Measurements from ENCODE around the gene NFE2L1. TPM values are rescaled to one million over a fixed set of nuclear protein-coding genes. Genes with fewer than 3 reads are reported as not detected.

The NFE2L1 gene
- polyA plus RNA-seq, 1 of the 3 experiments (the other 2 are of a cell fraction), result 159 TPM

GRCh38 chr17:48064638-48065037 lies 16.5 kb downstream of the NFE2L1 start:
- Histone ChIP-seq H3F3A (replicated peaks; ENCODE audit: insufficient read depth) (peaks cover 59% of the 10 kb centered on the region), H3K36me3 (replicated peaks in 1 of 2; ENCODE audit: control insufficient read depth in 1 of 2, insufficient read depth in 2 of 2, low read length in 1 of 2) (peaks cover 73 to 79% of the 10 kb centered on the region in 2 experiments), H3K4me3 (ENCODE audit: low read depth in 2 of 2, low read length in 1 of 2) (no peak overlapping the region), H3K79me2 (ENCODE audit: insufficient read depth) (peaks cover 48% of the 10 kb centered on the region), H3K9ac (no peak overlapping the region), H2AFZ (ENCODE audit: low read depth) (no peak overlapping the region), H3K4me1 (ENCODE audit: control insufficient read depth in 1 of 2, insufficient read depth in 2 of 2, low read depth in 1 of 2, low read length in 1 of 2) (peaks cover 0 to 2% of the 10 kb centered on the region in 2 experiments; a peak in 2 of 4 replicates), H3K9me2 (no peaks in the 10 kb centered on the region), H3K27ac (ENCODE audit: low read depth in 2 of 2, low read length in 1 of 2) (no peak overlapping the region), H3K9me3 (no peaks in the 10 kb centered on the region), H4K20me1 (ENCODE audit: insufficient read depth) (peaks cover 17% of the 10 kb centered on the region; the same call in 1 of the 2 replicates), H3K4me2 (no peak overlapping the region), H3K27me3 (ENCODE audit: insufficient read depth) (no peaks in the 10 kb centered on the region)
- CTCF ChIA-PET, result interaction anchor here (0.7 to 44.3 kb wide), 5 partner anchors 15 to 553 kb away, joined by 4 to 1200 read pairs (median 4); partner anchors contain the start of gene COPZ2
- TF ChIP-seq RFX5 (IDR thresholded peaks at IDR 0.05; ENCODE audit: low read length) (no peak), YY1 (IDR thresholded peaks at IDR 0.05; ENCODE audit: low read depth) (no peak), ELF1 (IDR thresholded peaks at IDR 0.05) (no peak), USF2 (IDR thresholded peaks at IDR 0.05; ENCODE audit: borderline replicate concordance, low read depth, low read length) (no peak), GABPA (IDR thresholded peaks at IDR 0.05; ENCODE audit: low read depth) (no peak), MEF2A (IDR thresholded peaks at IDR 0.05; ENCODE audit: borderline replicate concordance, low read depth) (no peak), POLR2AphosphoS5 (IDR thresholded peaks at IDR 0.05; ENCODE audit: low read depth, low read length) (no peak), GATA2 (CRISPR knock-in tag; IDR thresholded peaks at IDR 0.05) (no peak), MXI1 (IDR thresholded peaks at IDR 0.05; ENCODE audit: low read depth, low read length) (no peak), TAF1 (IDR thresholded peaks at IDR 0.05; ENCODE audit: borderline replicate concordance, low read depth, low read length) (no peak), FOSL2 (IDR thresholded peaks at IDR 0.05; ENCODE audit: borderline replicate concordance, low read depth) (no peak), TCF12 (IDR thresholded peaks at IDR 0.05) (no peak), EZH2phosphoT487 (IDR thresholded peaks at IDR 0.05; ENCODE audit: borderline replicate concordance, low read depth) (no peak), CTCF (IDR thresholded peaks at IDR 0.05) (no peak), JUND (IDR thresholded peaks at IDR 0.05) (no peak), CHD2 (IDR thresholded peaks at IDR 0.05; ENCODE audit: low read length, partially characterized antibody) (no peak), RXRA (IDR thresholded peaks at IDR 0.05; ENCODE audit: borderline replicate concordance, low read depth) (no peak), USF1 (IDR thresholded peaks at IDR 0.05; ENCODE audit: borderline replicate concordance, low read depth) (no peak)
- TF ChIP-seq, protein P1, sequence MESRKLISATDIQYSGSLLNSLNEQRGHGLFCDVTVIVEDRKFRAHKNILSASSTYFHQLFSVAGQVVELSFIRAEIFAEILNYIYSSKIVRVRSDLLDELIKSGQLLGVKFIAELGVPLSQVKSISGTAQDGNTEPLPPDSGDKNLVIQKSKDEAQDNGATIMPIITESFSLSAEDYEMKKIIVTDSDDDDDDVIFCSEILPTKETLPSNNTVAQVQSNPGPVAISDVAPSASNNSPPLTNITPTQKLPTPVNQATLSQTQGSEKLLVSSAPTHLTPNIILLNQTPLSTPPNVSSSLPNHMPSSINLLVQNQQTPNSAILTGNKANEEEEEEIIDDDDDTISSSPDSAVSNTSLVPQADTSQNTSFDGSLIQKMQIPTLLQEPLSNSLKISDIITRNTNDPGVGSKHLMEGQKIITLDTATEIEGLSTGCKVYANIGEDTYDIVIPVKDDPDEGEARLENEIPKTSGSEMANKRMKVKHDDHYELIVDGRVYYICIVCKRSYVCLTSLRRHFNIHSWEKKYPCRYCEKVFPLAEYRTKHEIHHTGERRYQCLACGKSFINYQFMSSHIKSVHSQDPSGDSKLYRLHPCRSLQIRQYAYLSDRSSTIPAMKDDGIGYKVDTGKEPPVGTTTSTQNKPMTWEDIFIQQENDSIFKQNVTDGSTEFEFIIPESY (IDR thresholded peaks at IDR 0.05; ENCODE audit: borderline replicate concordance, low read depth), result no peak
- TF ChIP-seq, protein P2, sequence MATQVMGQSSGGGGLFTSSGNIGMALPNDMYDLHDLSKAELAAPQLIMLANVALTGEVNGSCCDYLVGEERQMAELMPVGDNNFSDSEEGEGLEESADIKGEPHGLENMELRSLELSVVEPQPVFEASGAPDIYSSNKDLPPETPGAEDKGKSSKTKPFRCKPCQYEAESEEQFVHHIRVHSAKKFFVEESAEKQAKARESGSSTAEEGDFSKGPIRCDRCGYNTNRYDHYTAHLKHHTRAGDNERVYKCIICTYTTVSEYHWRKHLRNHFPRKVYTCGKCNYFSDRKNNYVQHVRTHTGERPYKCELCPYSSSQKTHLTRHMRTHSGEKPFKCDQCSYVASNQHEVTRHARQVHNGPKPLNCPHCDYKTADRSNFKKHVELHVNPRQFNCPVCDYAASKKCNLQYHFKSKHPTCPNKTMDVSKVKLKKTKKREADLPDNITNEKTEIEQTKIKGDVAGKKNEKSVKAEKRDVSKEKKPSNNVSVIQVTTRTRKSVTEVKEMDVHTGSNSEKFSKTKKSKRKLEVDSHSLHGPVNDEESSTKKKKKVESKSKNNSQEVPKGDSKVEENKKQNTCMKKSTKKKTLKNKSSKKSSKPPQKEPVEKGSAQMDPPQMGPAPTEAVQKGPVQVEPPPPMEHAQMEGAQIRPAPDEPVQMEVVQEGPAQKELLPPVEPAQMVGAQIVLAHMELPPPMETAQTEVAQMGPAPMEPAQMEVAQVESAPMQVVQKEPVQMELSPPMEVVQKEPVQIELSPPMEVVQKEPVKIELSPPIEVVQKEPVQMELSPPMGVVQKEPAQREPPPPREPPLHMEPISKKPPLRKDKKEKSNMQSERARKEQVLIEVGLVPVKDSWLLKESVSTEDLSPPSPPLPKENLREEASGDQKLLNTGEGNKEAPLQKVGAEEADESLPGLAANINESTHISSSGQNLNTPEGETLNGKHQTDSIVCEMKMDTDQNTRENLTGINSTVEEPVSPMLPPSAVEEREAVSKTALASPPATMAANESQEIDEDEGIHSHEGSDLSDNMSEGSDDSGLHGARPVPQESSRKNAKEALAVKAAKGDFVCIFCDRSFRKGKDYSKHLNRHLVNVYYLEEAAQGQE (IDR thresholded peaks at IDR 0.05; ENCODE audit: low read depth, low read length), result no peak
- POLR2A ChIA-PET, result interaction anchor here (1.1 to 1.3 kb wide), 2 partner anchors 9 to 17 kb away, joined by 4 read pairs; partner anchors contain the start of gene NFE2L1
- DNase-seq, result no peak
- WGBS (ENCODE audit: low lambda C conversion rate), result 90% methylated on average over 3 of the region's 3 CpGs

All from SK-N-SH (cell line).